Loucy (cell line): Measurements from ENCODE around the gene CNTNAP2.

Experiments used
- EZH2phosphoT487 ChIP-seq: fragments of 200-600 bp; IDR thresholded peaks from 2 replicates; pipeline ENCODE4 v1.6.1; 2018; ENCODE audit warnings: antibody characterized with exemption, mild to moderate bottlenecking, moderate library complexity, borderline replicate concordance
- TF ChIP-seq, protein P1 (sequence below): fragments of 200-600 bp; sonication (generic); conservative IDR thresholded peaks from 2 replicates; pipeline ENCODE4 v1.5.1; 2014; ENCODE audit warnings: mild to moderate bottlenecking, antibody characterized with exemption, low read length

DNA sequence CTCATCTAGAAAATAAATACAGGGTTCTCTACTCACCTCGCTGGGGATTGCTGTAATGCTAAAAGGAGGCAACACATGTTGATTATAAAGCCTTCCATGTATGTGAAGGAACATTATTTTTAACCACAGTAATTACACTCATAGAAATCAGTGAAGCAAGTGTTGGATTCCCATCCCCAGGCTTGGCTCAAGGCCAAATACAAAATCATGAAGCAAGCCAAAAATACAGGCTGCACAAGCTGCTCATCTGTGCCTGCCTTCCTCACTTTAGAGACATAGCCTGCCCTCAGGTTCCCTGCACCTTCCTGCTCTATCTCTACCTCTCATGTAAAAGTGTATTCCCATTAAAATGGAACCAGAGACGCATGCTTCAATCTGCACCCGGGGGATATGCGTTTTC is 1396.8 kb downstream of the CNTNAP2 start:
- TF ChIP-seq, protein P1, sequence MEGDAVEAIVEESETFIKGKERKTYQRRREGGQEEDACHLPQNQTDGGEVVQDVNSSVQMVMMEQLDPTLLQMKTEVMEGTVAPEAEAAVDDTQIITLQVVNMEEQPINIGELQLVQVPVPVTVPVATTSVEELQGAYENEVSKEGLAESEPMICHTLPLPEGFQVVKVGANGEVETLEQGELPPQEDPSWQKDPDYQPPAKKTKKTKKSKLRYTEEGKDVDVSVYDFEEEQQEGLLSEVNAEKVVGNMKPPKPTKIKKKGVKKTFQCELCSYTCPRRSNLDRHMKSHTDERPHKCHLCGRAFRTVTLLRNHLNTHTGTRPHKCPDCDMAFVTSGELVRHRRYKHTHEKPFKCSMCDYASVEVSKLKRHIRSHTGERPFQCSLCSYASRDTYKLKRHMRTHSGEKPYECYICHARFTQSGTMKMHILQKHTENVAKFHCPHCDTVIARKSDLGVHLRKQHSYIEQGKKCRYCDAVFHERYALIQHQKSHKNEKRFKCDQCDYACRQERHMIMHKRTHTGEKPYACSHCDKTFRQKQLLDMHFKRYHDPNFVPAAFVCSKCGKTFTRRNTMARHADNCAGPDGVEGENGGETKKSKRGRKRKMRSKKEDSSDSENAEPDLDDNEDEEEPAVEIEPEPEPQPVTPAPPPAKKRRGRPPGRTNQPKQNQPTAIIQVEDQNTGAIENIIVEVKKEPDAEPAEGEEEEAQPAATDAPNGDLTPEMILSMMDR = no peak
- TF ChIP-seq EZH2phosphoT487 = no peak
